NCI-H1930 (cell line): ENCODE data around the gene ZNF724.

ENCODE experiments used
- DNase-seq, 2 experiments: peaks; one replicate each; lab custom pipeline; 2025; lab: John Stamatoyannopoulos, UW

The ZNF724 gene

DNA sequence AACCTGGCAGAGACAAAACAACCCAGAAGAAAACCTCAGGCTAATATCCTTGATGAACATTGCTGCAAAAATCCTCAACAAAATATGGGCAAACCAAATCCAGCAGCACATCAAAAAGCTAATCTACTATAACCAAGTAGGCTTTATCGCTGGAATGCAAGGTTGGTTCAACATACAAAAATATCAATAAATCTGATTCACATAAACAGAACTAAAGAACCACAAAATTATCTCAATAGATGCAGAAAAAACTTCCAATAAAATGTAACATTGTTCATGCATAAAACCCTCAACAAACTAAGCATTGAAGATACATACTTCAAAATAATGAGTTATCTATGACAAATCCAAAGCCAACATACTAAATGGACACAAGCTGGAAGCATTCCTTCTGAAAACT, 8.8 kb downstream of the ZNF724 start:
- DNase-seq = no peak

DNA sequence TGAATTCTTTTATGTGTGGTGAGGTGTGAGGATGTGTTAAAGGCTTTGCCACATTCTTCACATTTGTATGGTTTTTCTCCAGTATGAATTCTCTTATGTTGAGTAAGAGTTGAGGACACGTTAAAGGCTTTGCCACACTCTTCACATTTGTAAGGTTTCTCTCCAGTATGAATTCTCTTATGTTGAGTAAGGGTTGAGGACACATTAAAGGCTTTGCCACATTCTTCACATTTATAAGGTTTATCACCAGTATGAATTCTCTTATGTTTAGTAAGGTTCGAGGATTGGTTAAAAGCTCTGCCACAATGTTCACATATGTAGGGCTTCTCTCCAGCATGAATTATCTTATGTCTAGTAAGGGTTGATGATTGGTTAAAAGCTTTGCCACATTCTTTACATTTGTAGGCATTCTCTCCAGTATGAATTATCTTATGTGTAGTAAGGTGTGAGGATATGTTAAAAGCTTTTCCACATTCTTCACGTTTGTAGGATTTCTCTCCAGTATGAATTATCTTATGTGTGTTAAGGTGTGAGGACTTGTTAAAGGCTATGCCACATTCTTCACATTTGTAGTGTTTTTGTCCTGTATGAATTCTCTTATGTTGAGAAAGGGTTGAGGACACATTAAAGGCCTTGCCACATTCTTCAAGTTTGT, 27.1 kb downstream of the ZNF724 start:
- DNase-seq = no peak

DNA sequence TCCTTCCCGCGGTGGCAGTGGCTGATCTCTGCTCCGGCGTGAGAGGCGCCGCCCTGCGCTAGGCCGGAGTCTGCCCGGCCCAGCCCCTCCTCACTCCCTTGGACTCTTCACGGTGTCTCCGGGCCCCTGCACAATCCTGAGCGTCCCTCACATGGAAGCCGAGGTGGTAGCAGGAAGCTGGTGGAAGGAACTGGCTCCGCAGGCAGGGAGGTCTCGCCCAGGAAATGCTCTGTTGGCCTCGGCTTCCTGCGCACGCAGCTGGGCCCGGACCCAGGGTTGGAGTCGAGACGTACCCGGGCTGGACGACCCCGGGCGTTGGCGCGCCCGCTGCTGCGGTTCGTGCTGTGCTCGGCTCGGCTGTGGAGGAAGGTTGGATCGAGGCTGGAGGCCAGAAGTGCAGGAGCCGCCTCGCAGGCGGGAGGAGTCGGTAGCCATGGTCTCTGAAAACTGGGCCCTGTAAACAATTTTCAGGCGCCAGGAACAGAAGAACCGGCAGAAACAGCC, 46.3 kb downstream of the ZNF724 start:
- DNase-seq = no peak

DNA sequence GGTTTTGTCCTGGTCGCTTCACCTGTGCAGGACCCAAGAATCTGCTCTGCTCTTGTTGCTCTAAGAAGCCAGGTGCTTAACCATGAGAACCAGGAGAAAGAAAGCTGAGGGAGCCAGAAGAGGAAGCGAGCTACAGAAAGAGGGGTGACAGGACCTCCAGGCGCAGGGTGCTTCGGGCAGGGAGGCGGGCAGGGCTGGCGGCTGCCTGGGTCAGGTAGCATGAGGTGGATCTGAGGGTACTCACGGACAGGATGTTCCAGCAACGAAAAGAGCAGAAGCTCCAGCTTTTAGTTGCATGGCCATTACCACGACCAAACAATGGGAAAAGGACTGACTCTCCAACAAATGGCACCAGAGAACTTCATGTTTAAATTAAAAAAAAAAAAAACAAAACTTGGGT, 59.9 kb downstream of the ZNF724 start:
- no peak for DNase-seq

GRCh38 chr19:23183251-23183650, 66.9 kb downstream of the ZNF724 start:
- DNase-seq = no peak
